Neuronal stem cell (in vitro differentiated cells): ENCODE data around the gene SEC61A2. TPM values are rescaled to one million over a fixed set of nuclear protein-coding genes. Genes with fewer than 3 reads are reported as not detected.

Experiments
- DNase-seq: peaks from one replicate; pipeline ENCODE4 v3.0.0-alpha.2; 2013; ENCODE audit warnings: low spot score
- H2AFZ ChIP-seq: one replicate; pipeline ENCODE4 v1.6.1; 2013; ENCODE audit warnings: mild to moderate bottlenecking, low read length, inconsistent platforms
- H2AK5ac ChIP-seq: 2 replicates; pipeline ENCODE4 v1.6.1; 2013; ENCODE audit warnings: low read depth, mild to moderate bottlenecking, inconsistent platforms, low read length, moderate library complexity, mixed read lengths
- H2BK120ac ChIP-seq: 2 replicates; pipeline ENCODE4 v1.6.1; 2013; ENCODE audit warnings: low read depth, mild to moderate bottlenecking, inconsistent platforms, low read length, moderate library complexity, mixed read lengths
- H2BK12ac ChIP-seq: one replicate; pipeline ENCODE4 v1.6.1; 2013; ENCODE audit warnings: low read length, inconsistent platforms
- H2BK15ac ChIP-seq: 2 replicates; pipeline ENCODE4 v1.6.1; 2013; ENCODE audit warnings: mild to moderate bottlenecking, low read length, inconsistent platforms, mixed read lengths
- H2BK5ac ChIP-seq: one replicate; pipeline ENCODE4 v1.6.1; 2013; ENCODE audit warnings: inconsistent platforms, mild to moderate bottlenecking, low read length, moderate library complexity
- H3K14ac ChIP-seq: one replicate; pipeline ENCODE4 v1.6.1; 2013; ENCODE audit warnings: low read length, inconsistent platforms
- H3K18ac ChIP-seq: 2 replicates; pipeline ENCODE4 v1.6.1; 2013; ENCODE audit warnings: low read length, inconsistent platforms
- H3K23ac ChIP-seq: 2 replicates; pipeline ENCODE4 v1.6.1; 2013; ENCODE audit warnings: low read depth, mild to moderate bottlenecking, mixed read lengths, low read length, inconsistent platforms; ENCODE audit not compliant: poor library complexity
- H3K27ac ChIP-seq: replicated peaks from 3 replicates; pipeline ENCODE4 v1.5.1; 2013; ENCODE audit warnings: low read length, inconsistent platforms
- H3K27me3 ChIP-seq, 3 experiments: 2 replicates each; pipeline ENCODE4 v1.6.1; 2013; ENCODE audit warnings: low read length in 3 of 3, mild to moderate bottlenecking in 2 of 3, inconsistent platforms in 1 of 3, low read depth in 1 of 3, mixed read lengths in 1 of 3, moderate library complexity in 1 of 3; ENCODE audit not compliant: control insufficient read depth in 3 of 3, insufficient read depth in 3 of 3
- H3K36me3 ChIP-seq, 2 donors: replicated peaks in 1 of 2; 2 replicates each; pipeline ENCODE4 v1.6.1; 2013; ENCODE audit warnings: low read length in 2 of 2; ENCODE audit not compliant: control insufficient read depth in 2 of 2, insufficient read depth in 2 of 2
- H3K4ac ChIP-seq: 2 replicates; pipeline ENCODE4 v1.6.1; 2013; ENCODE audit warnings: inconsistent platforms, mild to moderate bottlenecking, low read length, moderate library complexity
- H3K4me1 ChIP-seq, 2 donors: 1 replicate in 1 of 2; 2 replicates in 1 of 2; pipeline ENCODE4 v1.6.1; 2013; ENCODE audit warnings: low read length in 2 of 2, low read depth in 1 of 2; ENCODE audit not compliant: control insufficient read depth in 2 of 2, insufficient read depth in 1 of 2
- H3K4me2 ChIP-seq: one replicate; pipeline ENCODE4 v1.6.1; 2013; ENCODE audit warnings: mild to moderate bottlenecking, low read length, inconsistent platforms; ENCODE audit not compliant: insufficient read depth, poor library complexity, severe bottlenecking
- H3K4me3 ChIP-seq, 2 donors: 2 replicates each; pipeline ENCODE4 v1.5.1; 2013; ENCODE audit warnings: low read length in 2 of 2, mild to moderate bottlenecking in 2 of 2, inconsistent platforms in 1 of 2, moderate library complexity in 1 of 2
- H3K79me1 ChIP-seq: one replicate; pipeline ENCODE4 v1.6.1; 2013; ENCODE audit warnings: low read depth, mild to moderate bottlenecking, inconsistent platforms, low read length, moderate library complexity
- H3K9ac ChIP-seq: one replicate; pipeline ENCODE4 v1.6.1; 2013; ENCODE audit warnings: mild to moderate bottlenecking, low read depth, low read length, inconsistent platforms; ENCODE audit not compliant: poor library complexity
- H3K9me3 ChIP-seq, 2 donors: replicated peaks in 1 of 2; 2 replicates each; pipeline versions ENCODE3 to v1.6.1; 2013; ENCODE audit warnings: low read length in 2 of 2, mild to moderate bottlenecking in 2 of 2, inconsistent platforms in 1 of 2, low read depth in 1 of 2, mixed read lengths in 1 of 2, moderate library complexity in 1 of 2; ENCODE audit not compliant: control insufficient read depth in 2 of 2, insufficient read depth in 1 of 2
- H4K8ac ChIP-seq: one replicate; pipeline ENCODE4 v1.6.1; 2013; ENCODE audit warnings: low read depth, mild to moderate bottlenecking, inconsistent platforms, low read length, moderate library complexity
- H4K91ac ChIP-seq: one replicate; pipeline ENCODE4 v1.6.1; 2013; ENCODE audit warnings: low read length, low read depth, mild to moderate bottlenecking, inconsistent platforms; ENCODE audit not compliant: poor library complexity
- WGBS, 2 donors: extraction: QIAGEN DNeasy Blood & Tissue Kit; methylation state at CpG; one replicate each; pipeline ENCODE4 v1.1.7; 2013; ENCODE audit warnings: missing lambda C conversion rate in 2 of 2, mixed read lengths in 1 of 2; ENCODE audit not compliant: insufficient read length in 2 of 2, insufficient replicate concordance in 1 of 2; ENCODE audit errors: extremely low coverage in 2 of 2; 5-methylcytosine and 5-hydroxymethylcytosine counted together
- polyA plus RNA-seq, 2 experiments: library from polyadenylated mRNA; stranded (reverse); fragments of 200-250 nt; gene quantifications; one replicate each; pipeline ENCODE4 v1.2.3, GENCODE V29; 2013

SEC61A2 gene
- polyA plus RNA-seq (2013, experiment 1 of 2) = 20.9 TPM
- 21.3 TPM for polyA plus RNA-seq (2013, experiment 2 of 2)

DNA sequence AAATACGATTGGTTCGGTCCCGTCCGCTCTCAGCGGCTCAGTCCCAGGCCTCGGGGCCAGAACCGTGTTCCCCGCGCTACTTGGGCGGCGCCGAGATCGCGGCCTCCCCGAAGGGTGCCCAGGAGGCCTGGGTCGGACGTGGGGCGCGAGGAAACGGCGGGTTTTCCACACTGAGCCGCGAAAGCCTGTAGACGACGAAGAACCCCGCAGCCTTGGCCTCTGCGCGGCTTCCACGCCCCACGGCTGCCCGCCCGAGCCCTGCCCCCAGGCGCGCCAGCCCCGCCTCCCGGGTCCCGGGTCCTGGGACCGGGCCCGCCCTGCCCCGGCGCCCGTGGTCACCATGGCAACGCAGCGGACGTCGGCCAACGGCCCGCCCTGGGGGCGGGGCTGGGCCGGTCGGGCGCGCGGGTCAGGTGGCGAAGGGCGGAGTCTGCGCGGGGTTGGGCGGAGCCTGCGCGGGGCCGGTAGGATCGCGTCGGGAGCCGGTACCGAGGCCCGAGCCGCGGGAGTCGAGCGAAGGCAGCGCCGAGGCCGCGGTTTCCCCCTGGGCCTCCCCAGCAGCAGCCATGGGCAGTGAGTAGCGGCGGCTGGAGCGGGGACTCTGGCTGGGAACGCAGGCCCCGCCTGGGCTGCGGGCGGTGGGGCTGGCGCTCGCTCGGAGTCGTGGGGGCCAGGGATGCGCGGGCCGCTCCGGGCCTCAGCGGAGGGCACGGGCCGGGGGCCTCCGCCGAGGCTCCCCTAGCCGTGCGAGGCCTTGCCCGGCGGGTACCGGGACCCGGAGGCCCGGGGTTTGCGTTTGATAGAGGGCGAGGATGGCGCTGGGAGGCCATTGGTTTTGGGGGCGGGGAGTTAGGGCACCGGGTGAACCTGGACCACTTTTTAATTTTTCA, at the start of gene SEC61A2:
TSS of gene SEC61A2 (plus strand) at position 456 of the 890 bp plus-strand sequence. CDS start at position 567, 111 bp downstream.
- H3K27me3 ChIP-seq = no peaks in the 10 kb centered on the region
- no CpG with 5 or more reads among the region's 108 CpGs for WGBS, 2 donors

GRCh38 chr10:12081470-12081869, 48.0 kb upstream of the SEC61A2 start:
- Histone ChIP-seq H3K79me1 (peaks cover 2% of the 10 kb centered on the region), H3K23ac (no peak overlapping the region), H2BK15ac (no peak overlapping the region), H3K36me3 (peaks cover 7 to 61% of the 10 kb centered on the region in 2 donors), H3K4me3 (no peak overlapping the region), H3K9ac (no peak overlapping the region), H4K91ac (no peak overlapping the region), H3K9me3 (no peaks in the 10 kb centered on the region), H4K8ac (no peak overlapping the region), H3K27ac (no peak overlapping the region), H2AK5ac (no peak overlapping the region), H3K4ac (no peak overlapping the region), H3K4me1 (no peaks in the 10 kb centered on the region), H2AFZ (no peak overlapping the region), H3K14ac (no peak overlapping the region), H2BK12ac (no peak overlapping the region), H2BK120ac (no peak overlapping the region), H2BK5ac (no peak overlapping the region), H3K4me2 (no peak overlapping the region), H3K18ac (no peak overlapping the region), H3K27me3 (no peaks in the 10 kb centered on the region)
- DNase-seq = no peak
- no CpG with 5 or more reads among the region's 8 CpGs for WGBS, 2 donors

More for the DNA sequence above, at the start of gene SEC61A2:
- Histone ChIP-seq H3K4ac (no peak within 1 kb of the TSS), H2AFZ (peak within 1 kb of the TSS; percentile 97), H4K8ac (peak within 1 kb of the TSS; percentile 43), H3K9ac (peak within 1 kb of the TSS; percentile 96), H2BK120ac (peak within 1 kb of the TSS; percentile 81), H2BK5ac (peak within 1 kb of the TSS; percentile 87), H4K91ac (no peak within 1 kb of the TSS), H3K14ac (peak within 1 kb of the TSS; percentile 94), H2AK5ac (no peak within 1 kb of the TSS), H3K4me1 (peaks cover 0 to 1% of the 10 kb centered on the region in 2 donors), H3K9me3 (peaks cover 0 to 5% of the 10 kb centered on the region in 2 donors), H3K23ac (peak within 1 kb of the TSS; percentile 95), H3K27ac (peak within 1 kb of the TSS; percentile 87), H2BK15ac (no peak within 1 kb of the TSS), H3K79me1 (peaks cover 2% of the 10 kb centered on the region), H3K36me3 (peaks cover 4 to 33% of the 10 kb centered on the region in 2 donors), H2BK12ac (no peak within 1 kb of the TSS), H3K4me2 (peak within 1 kb of the TSS; percentile 93), H3K4me3 (peak within 1 kb of the TSS; percentile 76 to 97), H3K18ac (peak within 1 kb of the TSS; percentile 99)
- DNase-seq = peak; percentile 94

GRCh38 chr10:12081879-12082557, 47.5 kb upstream of the SEC61A2 start:
- H4K91ac ChIP-seq = no peak overlapping the region
- H3K23ac ChIP-seq = no peak overlapping the region
- H3K9ac ChIP-seq = no peak overlapping the region
- peaks cover 2% of the 10 kb centered on the region for H3K79me1 ChIP-seq
- H3K4me2 ChIP-seq = no peak overlapping the region
- H3K18ac ChIP-seq = no peak overlapping the region
- H3K27me3 ChIP-seq = no peaks in the 10 kb centered on the region
- H2AFZ ChIP-seq = no peak overlapping the region
- no peaks in the 10 kb centered on the region for H3K9me3 ChIP-seq
- H3K4me1 ChIP-seq = no peaks in the 10 kb centered on the region
- no CpG with 5 or more reads among the region's 6 CpGs for WGBS, 2 donors
- no peak for DNase-seq
- H2BK5ac ChIP-seq = no peak overlapping the region
- H3K27ac ChIP-seq = no peak overlapping the region
- peaks cover 7 to 66% of the 10 kb centered on the region in 2 donors for H3K36me3 ChIP-seq
- H2BK15ac ChIP-seq = no peak overlapping the region
- no peak overlapping the region for H3K4me3 ChIP-seq
- H4K8ac ChIP-seq = no peak overlapping the region
- H2AK5ac ChIP-seq = no peak overlapping the region
- H2BK12ac ChIP-seq = no peak overlapping the region
- H2BK120ac ChIP-seq = no peak overlapping the region
- H3K4ac ChIP-seq = no peak overlapping the region
- no peak overlapping the region for H3K14ac ChIP-seq

GRCh38 chr10:12088919-12089318, 40.6 kb upstream of the SEC61A2 start:
- H3K4ac ChIP-seq = no peak overlapping the region
- no peak overlapping the region for H3K23ac ChIP-seq
- peaks cover 20 to 93% of the 10 kb centered on the region in 2 donors for H3K36me3 ChIP-seq

More at GRCh38 chr10:12088919-12089318, 40.6 kb upstream of the SEC61A2 start:
- Histone ChIP-seq H3K9me3 (no peaks in the 10 kb centered on the region), H2AK5ac (no peak overlapping the region), H3K79me1 (peaks cover 2% of the 10 kb centered on the region), H2BK120ac (no peak overlapping the region), H4K8ac (no peak overlapping the region), H3K9ac (no peak overlapping the region), H2BK5ac (no peak overlapping the region), H3K14ac (no peak overlapping the region), H2AFZ (no peak overlapping the region), H3K18ac (no peak overlapping the region), H3K4me1 (no peaks in the 10 kb centered on the region), H3K27me3 (no peaks in the 10 kb centered on the region), H2BK15ac (no peak overlapping the region), H3K27ac (no peak overlapping the region), H3K4me2 (no peak overlapping the region), H2BK12ac (no peak overlapping the region), H4K91ac (no peak overlapping the region), H3K4me3 (no peak overlapping the region)
- no CpG with 5 or more reads among the region's 14 CpGs for WGBS, 2 donors
- no peak for DNase-seq
